Measurements from ENCODE around the gene HEXIM1. TPM values are rescaled to one million over a fixed set of nuclear protein-coding genes. Genes with fewer than 3 reads are reported as not detected.

The HEXIM1 gene
- total and polyA plus RNA-seq, 11 donors, result 11.9 to 28.7 (median 21.6) TPM

DNA sequence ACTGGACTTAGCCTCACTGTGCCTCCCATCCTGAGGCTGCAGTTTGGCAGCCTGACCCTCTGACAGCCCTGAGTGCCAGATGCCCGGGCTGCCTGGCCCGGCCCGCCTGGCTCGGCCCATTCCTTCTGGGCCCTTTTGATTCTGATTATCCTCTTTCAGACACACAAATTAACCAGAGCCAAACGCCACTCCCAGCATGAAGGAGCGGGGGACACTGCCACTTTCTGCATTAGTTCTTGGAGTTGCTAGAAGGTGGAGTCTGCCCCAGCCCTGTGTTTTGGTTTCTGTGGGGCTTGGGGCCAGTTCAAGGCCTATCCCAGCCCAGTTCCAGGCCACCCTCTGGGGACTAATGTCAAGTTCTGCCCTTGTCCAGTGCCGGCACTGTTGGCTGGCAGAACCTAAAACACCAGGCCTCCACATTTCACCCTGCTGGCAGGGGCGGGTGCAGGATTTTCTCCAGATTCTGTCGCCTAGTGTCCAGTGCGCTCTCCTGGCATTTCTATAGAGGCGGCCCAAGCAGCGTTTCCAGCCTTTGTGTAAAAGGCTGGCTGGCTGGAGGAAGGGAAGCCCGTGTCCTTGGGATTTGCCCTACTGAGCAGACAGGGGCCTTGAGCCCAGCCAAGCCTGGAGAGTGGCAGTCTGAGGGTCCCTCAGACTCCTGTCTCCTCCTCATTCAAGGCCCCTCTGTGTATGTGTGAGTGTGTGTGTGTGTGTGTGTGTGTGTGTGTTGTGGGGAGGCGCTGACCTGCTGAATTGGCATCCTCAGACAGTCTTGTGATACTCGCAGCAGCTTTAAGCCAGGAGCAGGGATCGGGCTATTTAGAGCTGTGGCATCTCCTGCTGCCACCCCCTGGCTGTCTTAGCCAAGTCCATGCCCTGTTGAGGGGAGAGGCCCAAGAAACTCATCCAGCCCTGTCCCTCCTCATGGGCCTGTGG, 37.3 kb upstream of the HEXIM1 start:
- Histone ChIP-seq H3K4me1 (peaks cover 0 to 67% (median 29%) of the 10 kb centered on the region in 12 donors), H3K36me3 (peaks cover 0 to 65% (median 33%) of the 10 kb centered on the region in 9 donors), H3K9me3 (no peaks in the 10 kb centered on the region), H3K4me3 (no peak overlapping the region), H3K27ac (peak overlapping the region; percentile 75 to 95 (median 88)), H3K27me3 (no peaks in the 10 kb centered on the region)
- 41 to 51% (median 47%) methylated on average over 14 to 16 of the region's 16 CpGs for WGBS, 4 donors
- TF ChIP-seq, protein P1, sequence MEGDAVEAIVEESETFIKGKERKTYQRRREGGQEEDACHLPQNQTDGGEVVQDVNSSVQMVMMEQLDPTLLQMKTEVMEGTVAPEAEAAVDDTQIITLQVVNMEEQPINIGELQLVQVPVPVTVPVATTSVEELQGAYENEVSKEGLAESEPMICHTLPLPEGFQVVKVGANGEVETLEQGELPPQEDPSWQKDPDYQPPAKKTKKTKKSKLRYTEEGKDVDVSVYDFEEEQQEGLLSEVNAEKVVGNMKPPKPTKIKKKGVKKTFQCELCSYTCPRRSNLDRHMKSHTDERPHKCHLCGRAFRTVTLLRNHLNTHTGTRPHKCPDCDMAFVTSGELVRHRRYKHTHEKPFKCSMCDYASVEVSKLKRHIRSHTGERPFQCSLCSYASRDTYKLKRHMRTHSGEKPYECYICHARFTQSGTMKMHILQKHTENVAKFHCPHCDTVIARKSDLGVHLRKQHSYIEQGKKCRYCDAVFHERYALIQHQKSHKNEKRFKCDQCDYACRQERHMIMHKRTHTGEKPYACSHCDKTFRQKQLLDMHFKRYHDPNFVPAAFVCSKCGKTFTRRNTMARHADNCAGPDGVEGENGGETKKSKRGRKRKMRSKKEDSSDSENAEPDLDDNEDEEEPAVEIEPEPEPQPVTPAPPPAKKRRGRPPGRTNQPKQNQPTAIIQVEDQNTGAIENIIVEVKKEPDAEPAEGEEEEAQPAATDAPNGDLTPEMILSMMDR (IDR thresholded peaks at IDR 0.05), result peak in 2 of 12 donors; percentile 13 to 20
- TF ChIP-seq POLR2A (IDR thresholded peaks at IDR 0.05), result no peak
- intact Hi-C loops (cut with DNase I), result loop anchor here in 1 of 10 donors (2.0 to 5.0 kb wide), 2 partner anchors 22 to 59 kb away; partner anchors contain the start of genes DCAKD and PLCD3
- DNase-seq (peak in 4 of 5 donors; percentile 58 to 76 (median 72)), ATAC-seq (peak; percentile 78 to 90 (median 80))

DNA sequence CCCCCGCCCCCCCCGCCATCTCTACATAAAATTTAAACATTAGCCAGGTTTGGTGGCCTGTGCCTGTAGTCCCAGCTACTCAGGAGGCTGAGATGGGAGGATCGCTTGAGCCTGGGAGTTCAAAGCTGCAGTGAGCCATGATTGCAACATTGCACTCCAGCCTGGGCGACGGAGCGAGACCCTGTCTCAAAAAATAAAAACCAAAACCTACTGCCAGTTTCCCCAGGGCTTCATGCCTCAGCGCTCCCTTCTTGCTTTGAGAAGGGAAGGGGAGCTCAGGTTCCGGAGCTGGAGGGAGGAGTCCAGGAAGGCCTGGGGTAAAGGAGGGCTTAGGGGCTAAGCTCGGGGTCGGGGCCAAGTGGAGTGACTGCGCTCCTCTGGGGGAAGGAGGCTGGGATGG, 36.4 kb upstream of the HEXIM1 start:
- Histone ChIP-seq H3K4me3 (no peak overlapping the region), H3K27ac (peak overlapping the region in 11 of 12 donors; percentile 32 to 95 (median 88)), H3K9me3 (no peaks in the 10 kb centered on the region), H3K4me1 (peaks cover 0 to 58% (median 28%) of the 10 kb centered on the region in 12 donors), H3K27me3 (no peaks in the 10 kb centered on the region), H3K36me3 (peaks cover 0 to 58% (median 24%) of the 10 kb centered on the region in 9 donors)
- ATAC-seq (no peak), DNase-seq (no peak)
- intact Hi-C loops (cut with DNase I), result loop anchor here in 1 of 10 donors (2.0 to 5.0 kb wide), 2 partner anchors 21 to 60 kb away; partner anchors contain the start of genes DCAKD and PLCD3
- 91 to 96% (median 94%) methylated on average over 11 of the region's 11 CpGs for WGBS, 4 donors
- TF ChIP-seq POLR2A (IDR thresholded peaks at IDR 0.05), result no peak
- TF ChIP-seq, protein P1 (IDR thresholded peaks at IDR 0.05), result no peak

DNA sequence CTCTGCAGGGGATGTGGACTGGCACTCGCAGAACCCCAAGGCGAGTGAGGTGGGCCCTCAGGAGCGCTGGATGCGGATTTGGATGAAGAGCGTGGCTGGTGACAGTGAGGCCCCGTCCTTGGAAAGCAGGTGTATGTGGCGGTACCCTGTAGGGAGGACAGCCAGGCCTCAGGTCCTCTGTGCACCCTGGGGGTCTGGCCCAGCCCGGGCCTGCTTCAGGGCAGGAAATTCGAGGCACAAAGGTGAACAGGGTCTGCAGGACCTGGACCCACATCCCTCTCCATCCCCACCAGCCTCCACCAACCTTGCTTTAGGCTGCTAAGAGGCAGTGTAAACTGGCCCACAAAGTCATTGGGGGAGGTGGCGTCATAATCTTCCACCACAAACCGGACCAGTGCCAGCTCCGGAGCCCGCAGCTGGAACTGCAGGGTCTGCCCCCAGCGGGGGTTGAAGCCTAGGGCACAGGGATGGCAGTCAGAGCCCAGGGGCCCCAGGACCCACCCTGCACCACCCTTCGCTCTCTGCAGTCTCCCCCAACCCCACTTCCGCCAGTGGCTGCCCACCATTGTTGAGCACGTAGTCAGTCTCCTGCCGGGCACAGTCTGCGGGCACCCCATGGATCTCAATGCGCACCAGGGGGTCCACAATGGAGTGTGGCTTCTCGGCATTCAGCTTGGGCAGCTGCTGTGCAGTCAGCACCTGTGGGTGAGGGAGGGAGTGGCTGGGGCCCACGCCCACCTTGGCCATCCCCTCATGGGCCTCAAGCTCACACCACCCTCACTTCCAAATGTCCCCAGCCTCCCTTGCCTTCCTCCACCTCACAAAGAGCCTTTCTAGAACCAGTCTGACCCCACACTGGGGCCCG, 35.5 kb upstream of the HEXIM1 start:
- peaks cover 0 to 48% (median 28%) of the 10 kb centered on the region in 12 donors for H3K4me1 ChIP-seq
- no peak for TF ChIP-seq POLR2A (IDR thresholded peaks at IDR 0.05)
- TF ChIP-seq, protein P1 (IDR thresholded peaks at IDR 0.05), result no peak
- no peaks in the 10 kb centered on the region for H3K27me3 ChIP-seq
- H3K4me3 ChIP-seq, result no peak overlapping the region
- no peaks in the 10 kb centered on the region for H3K9me3 ChIP-seq
- 91 to 95% (median 95%) methylated on average over 16 to 23 of the region's 23 CpGs for WGBS, 4 donors
- H3K36me3 ChIP-seq, result peaks cover 0 to 56% (median 15%) of the 10 kb centered on the region in 9 donors
- no peak for DNase-seq
- intact Hi-C loops (cut with DNase I), result loop anchor here in 1 of 10 donors (5.0 kb wide), 1 partner anchor 60 kb away; the partner anchor contains the start of gene DCAKD
- peak overlapping the region in 11 of 12 donors; percentile 10 to 95 (median 88) for H3K27ac ChIP-seq
- no peak for ATAC-seq

All from heart left ventricle (tissue), 16 donors.